Ishikawa (cell line): ENCODE measurements around the gene NEURL3.
A peak's percentile ranks its signal among the peaks of the same experiment; 100 is the strongest.

Source experiments
- CEBPB ChIP-seq: IDR thresholded peaks from 2 replicates; pipeline ENCODE4 v1.6.1; 2012
- CREB1 ChIP-seq: IDR thresholded peaks from 2 replicates; pipeline ENCODE4 v1.6.1; 2012; ENCODE audit warnings: low read depth
- EGR1 ChIP-seq: IDR thresholded peaks from 2 replicates; pipeline ENCODE4 v1.6.1; 2012
- EP300 ChIP-seq: IDR thresholded peaks from 2 replicates; pipeline ENCODE4 v1.6.1; 2012; ENCODE audit warnings: borderline replicate concordance
- FOXM1 ChIP-seq: IDR thresholded peaks from 2 replicates; pipeline ENCODE4 v1.6.1; 2012; ENCODE audit warnings: low read depth, borderline replicate concordance
- MAX ChIP-seq: IDR thresholded peaks from 2 replicates; pipeline ENCODE4 v1.6.1; 2012
- NFIC ChIP-seq: IDR thresholded peaks from 2 replicates; pipeline ENCODE4 v1.6.1; 2012
- RAD21 ChIP-seq: IDR thresholded peaks from 2 replicates; pipeline ENCODE4 v1.6.1; 2012; ENCODE audit warnings: low read depth
- REST ChIP-seq: IDR thresholded peaks from 2 replicates; pipeline ENCODE4 v1.6.1; 2012; ENCODE audit warnings: low read depth, mild to moderate bottlenecking
- TAF1 ChIP-seq: IDR thresholded peaks from 2 replicates; pipeline ENCODE4 v1.6.1; 2012; ENCODE audit warnings: low read depth, mild to moderate bottlenecking
- TCF12 ChIP-seq: IDR thresholded peaks from 2 replicates; pipeline ENCODE4 v1.6.1; 2012; ENCODE audit warnings: low read depth
- TEAD4 ChIP-seq: IDR thresholded peaks from 2 replicates; pipeline ENCODE4 v1.6.1; 2012
- USF1 ChIP-seq: IDR thresholded peaks from 2 replicates; pipeline ENCODE4 v1.6.1; 2012
- YY1 ChIP-seq: IDR thresholded peaks from 2 replicates; pipeline ENCODE4 v1.6.1; 2012; ENCODE audit warnings: low read depth
- ZBTB7A ChIP-seq: IDR thresholded peaks from 2 replicates; pipeline ENCODE4 v1.6.1; 2012; ENCODE audit warnings: low read depth

Gene NEURL3

GRCh38 chr2:96551605-96552314, 46.6 kb upstream of the NEURL3 start:
- TF ChIP-seq RAD21 = no peak
- TF ChIP-seq CREB1 = no peak
- no peak for TF ChIP-seq TAF1
- no peak for TF ChIP-seq TEAD4
- no peak for TF ChIP-seq ZBTB7A
- no peak for TF ChIP-seq REST
- no peak for TF ChIP-seq MAX
- TF ChIP-seq USF1 = no peak
- no peak for TF ChIP-seq EP300
- no peak for TF ChIP-seq TCF12
- TF ChIP-seq YY1 = no peak
- TF ChIP-seq CEBPB = no peak
- no peak for TF ChIP-seq EGR1
- TF ChIP-seq FOXM1 = no peak
- TF ChIP-seq NFIC = no peak

GRCh38 chr2:96550787-96551604, 45.8 kb upstream of the NEURL3 start:
- TF ChIP-seq NFIC (no peak), ZBTB7A (no peak), FOXM1 (no peak), RAD21 (no peak), CEBPB (no peak), TEAD4 (no peak), TAF1 (no peak), YY1 (no peak), MAX (no peak), USF1 (no peak), EGR1 (no peak), CREB1 (no peak), TCF12 (no peak), EP300 (no peak), REST (no peak)

GRCh38 chr2:96549967-96550786, 45.0 kb upstream of the NEURL3 start:
- TF ChIP-seq EP300 (no peak), RAD21 (peak; percentile 46; the same call in 1 of the 2 replicates), EGR1 (no peak)

- no peak for TF ChIP-seq CEBPB
- no peak for TF ChIP-seq REST
- no peak for TF ChIP-seq NFIC
- TF ChIP-seq RAD21 = no peak
- no peak for TF ChIP-seq TCF12
- TF ChIP-seq TEAD4 = no peak
- no peak for TF ChIP-seq EP300
- no peak for TF ChIP-seq ZBTB7A
- no peak for TF ChIP-seq TAF1
These were observed 44.3 kb upstream of the NEURL3 start for GRCh38 chr2:96549466-96549785.
